Measurements from ENCODE around the gene CCDC116. TPM values are rescaled to one million over a fixed set of nuclear protein-coding genes. Genes with fewer than 3 reads are reported as not detected.

Gene CCDC116
- total RNA-seq, 1 donor from 2014 or later, result 0.43 TPM

DNA sequence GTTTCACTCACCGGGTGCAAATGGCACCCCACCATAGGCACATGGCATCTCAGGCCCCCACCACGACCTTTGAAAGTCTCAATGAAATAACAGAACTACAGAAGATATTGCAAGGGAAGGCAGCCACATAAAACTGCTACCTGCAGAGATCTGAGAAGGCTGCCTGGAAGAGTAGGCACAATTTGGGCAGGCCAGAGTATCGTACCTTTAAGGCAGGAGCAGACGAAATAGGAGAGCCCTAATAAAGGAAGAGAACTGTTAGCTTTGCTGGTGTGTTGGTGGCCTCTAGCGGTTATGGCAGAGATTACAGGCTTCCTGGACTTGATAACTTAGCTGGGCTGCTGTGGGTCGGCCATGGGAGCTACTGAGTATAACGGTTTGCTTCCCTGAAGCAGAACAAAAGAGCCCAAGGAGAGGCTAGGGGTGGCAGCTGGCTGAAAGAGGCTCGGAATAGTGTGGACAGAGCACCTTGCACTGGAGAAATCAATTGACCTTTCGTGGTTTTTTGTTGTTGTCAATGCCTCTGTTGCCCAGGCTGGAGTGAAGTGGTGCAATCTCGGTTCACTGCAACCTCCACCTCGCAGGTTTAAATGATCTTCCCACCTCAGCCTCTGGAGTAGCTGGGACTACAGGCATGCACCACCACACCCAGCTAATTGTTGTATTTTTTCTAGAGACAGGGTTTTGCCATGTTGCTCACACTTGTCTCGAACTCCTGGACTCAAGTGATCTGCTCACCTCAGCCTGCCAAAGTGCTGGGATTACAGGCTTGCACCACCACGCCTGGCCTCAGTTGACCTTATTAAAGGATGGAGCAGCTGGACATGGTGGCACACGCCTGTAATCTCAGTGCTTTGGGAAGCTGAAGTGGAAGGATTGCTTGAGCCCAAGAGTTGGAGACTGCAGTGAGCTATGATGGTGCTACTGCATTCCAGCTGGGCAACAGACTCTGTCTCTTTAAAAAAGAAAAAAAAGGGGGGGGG is 14.3 kb downstream of the CCDC116 start:
- intact Hi-C loops (cut with DNase I), result no loop called here
- no peak for DNase-seq (ENCODE audit: low spot score)

DNA sequence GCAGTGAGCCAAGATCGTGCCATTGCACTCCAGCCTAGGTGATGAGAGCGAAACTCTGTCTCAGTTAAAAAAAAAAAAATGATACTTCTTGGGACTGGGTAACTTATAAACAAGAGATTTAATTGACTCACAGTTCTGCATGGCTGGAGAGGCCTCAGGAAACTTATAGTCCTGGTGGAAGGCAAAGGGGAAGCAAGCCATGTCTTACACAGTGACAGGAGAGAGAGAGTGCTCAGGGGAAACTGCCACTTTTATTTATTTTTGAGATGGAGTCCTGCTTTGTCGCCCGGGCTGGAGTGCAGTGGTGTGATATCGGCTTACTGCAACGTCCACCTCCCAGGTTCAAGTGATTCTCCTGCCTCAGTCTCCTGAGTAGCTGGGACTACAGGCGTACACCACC is 17.7 kb downstream of the CCDC116 start:
- DNase-seq (ENCODE audit: low spot score), result no peak
- intact Hi-C loops (cut with DNase I), result no loop called here

DNA sequence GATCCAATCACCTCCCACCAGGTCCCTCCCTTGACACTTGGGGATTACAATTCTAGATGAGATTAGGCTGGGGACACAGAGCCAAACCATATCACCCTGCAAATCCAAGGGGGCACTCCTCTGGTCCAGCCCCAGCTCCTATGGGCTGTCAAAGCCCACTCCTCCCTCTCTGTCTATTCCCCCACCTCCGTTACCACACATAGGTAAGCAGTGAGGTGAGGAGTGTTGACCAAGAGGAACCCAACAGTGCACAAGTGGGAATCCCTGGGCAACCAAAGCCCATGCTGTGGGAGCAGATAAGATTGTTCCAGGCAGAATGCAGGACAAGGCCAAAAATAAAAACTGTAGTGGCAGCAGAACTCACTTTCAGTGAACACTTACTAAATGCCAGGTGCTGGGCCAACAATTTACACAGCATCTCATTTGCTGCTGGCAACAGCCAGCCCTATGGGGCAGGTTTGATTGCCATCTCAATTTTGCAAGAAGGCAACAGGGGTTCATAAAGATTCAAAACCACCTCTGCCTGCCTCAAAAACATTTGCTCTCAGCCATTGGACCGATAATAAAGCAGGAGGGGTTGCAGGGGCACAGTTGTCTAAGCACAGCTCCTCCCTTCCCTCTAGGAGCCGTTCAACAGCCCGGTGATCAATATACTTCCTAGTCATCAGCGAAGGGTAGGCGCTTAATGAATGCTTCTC is 18.4 kb downstream of the CCDC116 start:
- intact Hi-C loops (cut with DNase I), result no loop called here
- no peak for DNase-seq (ENCODE audit: low spot score)

DNA sequence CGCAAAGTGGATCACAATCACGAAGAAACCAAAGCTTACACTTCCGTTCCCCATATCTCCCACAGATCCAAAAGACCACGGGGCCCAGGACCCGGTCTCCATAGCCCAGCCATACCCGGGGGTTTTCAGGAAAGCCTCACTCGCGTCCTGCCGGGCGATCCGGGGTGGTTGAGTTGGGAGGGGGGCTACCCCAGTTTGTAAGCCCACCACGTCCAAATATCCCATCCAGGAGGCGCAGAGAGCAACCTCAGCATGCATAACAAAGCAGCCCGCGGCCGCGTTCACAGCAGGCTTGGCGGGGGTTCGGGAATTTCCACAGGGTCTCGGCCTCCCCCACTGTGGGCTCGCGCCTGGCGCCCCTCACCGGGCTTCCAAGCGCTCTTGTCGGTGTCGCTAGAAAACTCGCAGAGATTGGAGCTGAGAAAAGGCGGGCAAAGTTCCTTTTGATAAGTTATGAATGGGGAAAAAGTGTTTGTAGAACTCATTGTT is 19.0 kb downstream of the CCDC116 start:
- intact Hi-C loops (cut with DNase I), result no loop called here
- DNase-seq (ENCODE audit: low spot score), result no peak

DNA sequence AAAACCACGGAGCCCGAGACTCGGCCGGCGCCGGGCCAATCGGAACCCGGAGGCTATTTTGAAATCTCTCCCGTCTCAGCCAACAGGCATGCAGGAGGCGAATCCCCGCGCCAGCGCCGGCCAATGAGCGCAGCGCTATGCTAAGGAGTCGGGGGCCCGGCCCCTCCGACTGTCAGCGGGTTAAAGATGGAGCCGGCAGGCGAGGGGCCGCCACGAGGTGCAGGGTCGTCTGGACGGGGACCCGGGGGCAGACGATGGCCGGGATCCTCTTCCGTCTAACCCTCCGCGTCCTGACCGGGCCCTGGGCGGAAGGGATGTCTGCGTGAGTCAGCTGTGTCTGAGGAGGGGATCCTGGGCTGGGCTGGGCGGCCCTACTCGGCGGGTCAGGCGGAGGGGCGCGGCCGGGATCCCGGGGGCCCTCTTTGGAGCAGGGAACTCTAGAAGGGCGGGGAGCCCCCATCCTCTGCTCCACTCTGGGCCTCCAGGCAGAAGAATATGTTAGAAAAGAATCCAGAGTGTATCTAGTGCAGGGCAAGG is 19.5 kb downstream of the CCDC116 start:
- peak; percentile 95 for DNase-seq (ENCODE audit: low spot score)
- intact Hi-C loops (cut with DNase I), result no loop called here

DNA sequence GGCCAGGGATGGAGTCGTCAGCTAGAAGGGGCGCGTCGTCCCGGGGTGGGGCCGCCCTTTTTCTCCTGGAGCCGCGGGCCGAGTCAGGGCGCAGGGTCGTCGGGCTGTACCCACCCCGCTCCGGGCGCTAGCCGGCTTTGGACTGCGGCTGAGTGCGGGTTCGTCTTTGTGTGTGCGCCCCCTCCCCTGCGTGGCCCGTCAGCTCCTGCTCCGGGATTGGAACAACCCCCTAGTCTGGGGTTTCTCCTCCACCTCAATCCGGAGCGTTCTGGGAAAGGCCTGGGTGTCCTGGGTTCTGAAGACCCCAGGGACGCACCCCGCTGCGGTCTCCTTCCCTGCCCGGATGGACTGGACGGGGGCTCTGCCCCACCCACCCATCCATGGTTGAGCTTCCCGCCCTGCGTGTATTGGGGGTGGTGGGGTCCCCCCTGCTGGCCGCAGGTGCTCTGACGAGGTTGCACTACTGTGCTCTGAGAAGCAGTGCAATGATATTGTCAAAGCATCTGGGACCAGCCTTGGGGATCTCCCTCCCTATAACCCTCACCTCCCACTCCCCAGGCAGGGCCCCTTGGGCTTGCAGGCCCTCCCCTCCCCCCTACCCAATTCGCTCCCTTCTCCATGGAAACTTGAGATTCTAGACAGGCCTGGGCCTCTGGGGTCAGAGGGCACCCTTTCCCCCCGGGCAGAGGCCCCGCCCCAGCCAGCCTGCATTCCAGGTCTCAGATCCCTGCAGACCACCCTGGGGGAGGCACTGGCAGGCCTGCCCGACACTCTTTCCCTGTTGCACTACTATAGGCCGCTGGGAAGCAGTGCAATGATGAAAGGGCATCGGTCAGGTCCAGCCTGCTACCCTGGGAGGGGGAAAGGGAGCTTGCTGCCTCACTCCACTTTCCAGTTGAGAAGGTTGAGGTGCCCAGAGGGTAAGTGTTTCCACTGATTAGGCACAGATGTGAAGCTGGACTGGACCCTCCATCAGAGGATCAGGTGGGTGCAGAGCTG is 20.3 kb downstream of the CCDC116 start:
- no peak for DNase-seq (ENCODE audit: low spot score)
- intact Hi-C loops (cut with DNase I), result no loop called here

DNA sequence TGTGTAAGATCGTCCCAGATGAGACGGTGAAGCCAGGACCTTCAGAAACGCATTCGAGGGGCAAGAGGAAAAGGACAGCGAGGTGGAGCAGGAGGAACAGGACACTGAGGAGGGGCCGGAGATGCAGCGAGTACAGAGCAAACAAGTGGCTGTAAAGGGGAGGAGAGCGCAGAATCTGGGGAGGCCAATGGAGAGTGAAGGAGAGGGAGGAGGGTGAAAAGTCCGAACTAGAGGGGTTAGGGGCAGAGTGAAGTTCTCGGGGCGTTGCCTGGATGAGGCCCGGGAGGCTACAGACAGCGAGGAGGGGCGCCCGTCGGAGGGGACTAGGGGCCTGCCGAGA is 24.4 kb downstream of the CCDC116 start:
- DNase-seq (ENCODE audit: low spot score), result no peak
- intact Hi-C loops (cut with DNase I), result no loop called here

DNA sequence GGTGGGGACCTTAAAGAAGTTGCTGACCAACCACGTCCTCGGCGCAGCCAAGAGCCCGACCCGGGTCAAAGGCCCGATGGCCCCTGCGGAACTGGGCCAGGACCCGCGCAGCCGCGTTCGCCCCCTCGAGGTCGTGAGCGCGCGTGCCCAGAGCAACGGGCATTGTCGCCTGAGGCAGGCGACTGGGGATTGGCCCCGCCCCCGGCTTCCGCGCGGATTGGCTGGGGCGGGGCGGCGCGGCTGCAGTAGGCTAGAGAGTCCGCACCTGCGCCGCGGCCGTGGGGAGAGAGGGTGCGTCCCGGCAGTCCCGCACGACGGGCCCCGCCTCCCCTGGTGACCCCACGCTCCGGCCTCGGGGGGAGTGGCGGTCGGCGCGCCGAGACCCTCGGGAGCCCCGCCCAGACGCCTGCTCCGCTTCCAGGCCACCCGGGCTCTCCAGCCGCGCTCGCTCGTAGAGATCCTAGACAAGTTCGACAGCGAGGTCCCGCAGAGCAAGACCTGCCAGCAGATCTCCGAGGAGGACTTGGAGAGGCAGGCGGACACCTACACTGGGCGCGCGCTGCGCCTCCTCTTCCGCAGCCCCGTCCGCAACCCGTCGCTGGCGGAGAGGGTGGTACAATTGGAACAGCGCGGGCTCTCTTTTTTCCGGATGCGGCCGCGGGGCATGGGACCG is 24.9 kb downstream of the CCDC116 start:
- intact Hi-C loops (cut with DNase I), result no loop called here
- DNase-seq (ENCODE audit: low spot score), result peak; percentile 86

DNA sequence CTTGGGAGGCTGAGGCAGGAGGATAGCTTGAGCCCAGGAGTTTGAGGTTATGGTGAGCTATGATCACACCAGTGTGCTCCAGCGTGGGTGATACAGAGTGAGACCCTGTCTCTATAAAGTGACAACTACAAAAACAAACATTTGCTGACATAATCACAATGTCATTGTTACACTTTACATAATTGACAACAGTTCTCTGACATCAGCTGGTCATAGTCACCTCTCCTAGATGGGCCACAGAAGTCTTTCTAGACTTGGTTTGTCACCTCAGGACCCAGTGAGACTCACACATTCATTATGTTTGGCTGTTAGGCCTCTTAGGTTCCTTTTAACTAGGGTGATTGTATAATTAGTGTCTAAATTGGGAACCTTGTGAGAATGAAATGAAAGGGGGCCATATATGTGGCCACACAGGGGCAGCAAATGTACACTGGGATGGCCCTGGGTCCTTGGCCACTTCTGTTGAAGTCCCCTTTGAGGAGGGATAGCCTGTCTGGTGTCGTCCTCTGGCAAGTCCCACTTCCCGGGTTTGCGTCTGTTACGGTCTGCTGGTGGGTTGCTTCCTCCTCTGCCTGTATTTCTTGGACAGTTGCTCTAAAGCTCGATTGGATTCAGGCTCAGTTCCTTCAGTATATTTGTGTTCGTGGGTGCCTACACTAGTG is 27.4 kb downstream of the CCDC116 start:
- DNase-seq (ENCODE audit: low spot score), result no peak
- intact Hi-C loops (cut with DNase I), result no loop called here

DNA sequence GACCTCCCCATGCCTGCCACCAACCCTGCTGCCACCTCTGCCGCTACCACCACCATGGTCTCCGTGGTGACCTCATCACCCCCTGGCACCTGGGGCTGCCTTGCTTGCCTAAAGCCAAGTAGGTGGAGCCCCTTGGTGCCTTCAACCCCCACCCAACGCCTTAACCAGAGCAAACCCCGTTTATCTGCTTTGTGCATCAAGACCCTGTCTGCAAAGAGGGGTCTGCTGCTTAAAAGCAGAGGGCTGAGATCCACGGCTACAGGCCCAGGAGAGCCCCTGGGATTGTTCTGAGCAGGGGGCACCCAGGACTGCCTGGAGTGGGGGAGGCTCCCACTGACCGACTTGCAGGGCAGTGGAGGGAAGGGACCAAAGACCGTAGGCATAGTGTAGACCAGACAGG is 28.3 kb downstream of the CCDC116 start:
- intact Hi-C loops (cut with DNase I), result no loop called here

DNA sequence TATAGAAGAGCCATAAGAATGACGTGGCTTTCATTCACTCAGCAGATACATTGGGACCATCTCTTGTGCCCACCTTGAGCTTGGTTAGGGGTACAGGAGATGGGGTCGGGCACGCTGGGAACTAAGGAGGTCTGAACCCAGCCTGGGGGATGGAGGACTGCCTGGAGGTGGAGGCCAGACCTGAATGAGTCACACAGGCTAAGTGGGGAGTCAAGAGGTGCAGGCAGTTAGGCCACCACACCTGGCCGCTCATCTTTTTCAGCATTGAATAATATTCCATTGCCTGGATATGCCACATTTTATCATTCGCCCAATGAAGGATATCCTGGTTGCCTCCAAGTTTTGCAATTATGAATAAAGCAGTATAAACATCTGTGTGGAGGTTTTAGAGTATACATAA is 29.4 kb downstream of the CCDC116 start:
- no peak for DNase-seq (ENCODE audit: low spot score)
- intact Hi-C loops (cut with DNase I), result no loop called here

More for the DNA sequence above, 28.3 kb downstream of the CCDC116 start:
- no peak for DNase-seq (ENCODE audit: low spot score)

DNA sequence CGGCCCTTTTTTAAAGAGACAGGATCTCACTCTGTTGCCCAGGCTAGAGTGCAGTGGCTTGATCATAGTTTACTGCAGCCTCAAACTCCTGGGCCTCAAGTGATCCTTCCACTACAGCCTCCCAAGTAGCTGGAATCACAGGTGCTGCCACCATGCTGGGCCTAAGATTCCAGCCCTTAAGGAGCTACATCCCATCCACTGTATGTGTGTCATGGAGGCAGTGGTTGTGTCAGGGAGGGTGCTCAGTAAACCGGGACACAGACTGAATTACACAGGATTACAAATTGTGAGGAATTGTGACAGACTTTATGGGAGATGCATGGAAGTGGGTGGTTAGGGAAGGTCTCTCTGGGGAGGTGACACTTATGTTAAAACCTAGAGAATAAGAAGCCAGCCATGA is 31.2 kb downstream of the CCDC116 start:
- no peak for DNase-seq (ENCODE audit: low spot score)
- intact Hi-C loops (cut with DNase I), result no loop called here

DNA sequence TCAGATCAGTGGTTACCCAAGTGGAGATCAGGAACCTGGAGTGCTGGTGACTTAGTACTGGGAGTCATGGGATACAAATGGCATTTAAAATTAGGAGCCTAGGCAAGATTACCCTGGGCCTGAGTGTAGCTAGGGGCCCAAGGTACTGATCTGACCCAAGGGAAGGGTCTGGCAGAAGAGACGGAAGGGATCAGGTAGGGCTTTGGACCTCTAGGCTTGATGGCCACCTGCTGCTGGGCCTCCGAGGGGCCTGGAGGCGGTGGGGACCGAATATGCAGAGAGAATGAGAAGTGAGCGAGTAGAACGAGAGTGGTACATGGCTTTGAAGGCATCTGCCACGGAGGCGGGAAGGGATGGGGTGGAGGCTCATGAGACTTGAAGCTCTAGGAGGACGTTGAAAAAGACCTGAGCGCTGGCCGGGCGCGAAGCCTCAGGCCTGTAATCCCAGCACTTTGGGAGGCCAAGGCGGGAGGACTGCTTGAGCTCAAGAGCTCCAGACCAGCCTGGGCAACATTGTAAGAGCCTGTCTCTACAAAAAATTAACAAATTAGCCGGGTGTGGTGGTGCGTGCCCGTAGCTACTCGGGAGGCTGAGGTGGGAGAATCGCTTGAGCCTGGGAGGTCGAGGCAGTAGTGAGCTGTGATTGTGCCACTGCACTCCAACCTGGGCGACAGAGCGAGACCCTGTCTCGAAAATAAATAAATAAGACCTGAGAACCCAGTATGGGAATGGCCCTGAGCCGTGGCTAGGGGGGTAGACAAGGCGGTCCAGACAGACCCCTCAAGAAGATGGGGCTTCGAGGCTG is 32.7 kb downstream of the CCDC116 start:
- DNase-seq (ENCODE audit: low spot score), result no peak

DNA sequence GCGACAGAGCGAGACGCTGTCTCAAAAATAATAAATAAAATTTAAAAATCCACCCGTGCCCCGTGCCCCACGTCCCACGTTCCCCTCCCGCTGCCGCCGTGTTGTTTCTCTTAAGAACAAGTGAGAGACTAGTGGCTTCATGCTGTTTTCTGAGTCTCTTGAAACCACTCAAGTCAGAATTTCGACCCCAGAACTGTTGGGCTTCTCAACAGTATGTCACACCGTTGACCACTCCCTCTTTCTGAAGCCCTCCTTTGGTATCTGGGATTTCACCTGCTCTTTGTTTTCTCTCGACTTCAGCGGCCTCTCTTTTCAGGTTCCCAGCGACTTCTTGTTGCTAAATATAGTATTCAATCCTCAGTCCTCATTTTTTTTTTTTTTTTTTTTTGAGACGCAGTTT is 34.2 kb downstream of the CCDC116 start:
- DNase-seq (ENCODE audit: low spot score), result no peak
- intact Hi-C loops (cut with DNase I), result loop anchor here (5.0 kb wide), 1 partner anchor 276 kb away; no protein-coding TSS in a partner anchor

More for the DNA sequence above, 32.7 kb downstream of the CCDC116 start:
- intact Hi-C loops (cut with DNase I), result loop anchor here (5.0 kb wide), 1 partner anchor 277 kb away; no protein-coding TSS in a partner anchor

DNA sequence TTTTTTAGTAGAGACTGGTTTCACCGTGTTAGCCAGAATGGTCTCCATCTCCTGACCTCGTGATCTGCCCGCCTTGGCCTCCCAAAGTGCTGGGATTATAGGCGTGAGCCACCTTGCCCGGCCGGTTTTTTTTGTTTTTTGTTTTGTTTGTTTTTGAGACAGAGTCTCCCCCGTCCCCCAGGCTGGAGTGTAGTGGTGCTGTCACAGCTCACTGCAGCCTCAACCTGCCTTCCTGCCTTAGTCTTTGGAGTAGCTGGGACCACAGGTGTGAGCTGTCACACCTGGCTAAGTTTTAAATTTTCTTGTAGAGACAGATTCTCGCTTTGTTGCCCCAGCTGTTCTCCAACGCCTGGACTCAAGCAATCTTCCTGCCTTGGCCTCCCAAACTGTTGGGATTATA is 36.5 kb downstream of the CCDC116 start:
- DNase-seq (ENCODE audit: low spot score), result no peak
- intact Hi-C loops (cut with DNase I), result loop anchor here (5.0 kb wide), 1 partner anchor 273 kb away; no protein-coding TSS in a partner anchor

DNA sequence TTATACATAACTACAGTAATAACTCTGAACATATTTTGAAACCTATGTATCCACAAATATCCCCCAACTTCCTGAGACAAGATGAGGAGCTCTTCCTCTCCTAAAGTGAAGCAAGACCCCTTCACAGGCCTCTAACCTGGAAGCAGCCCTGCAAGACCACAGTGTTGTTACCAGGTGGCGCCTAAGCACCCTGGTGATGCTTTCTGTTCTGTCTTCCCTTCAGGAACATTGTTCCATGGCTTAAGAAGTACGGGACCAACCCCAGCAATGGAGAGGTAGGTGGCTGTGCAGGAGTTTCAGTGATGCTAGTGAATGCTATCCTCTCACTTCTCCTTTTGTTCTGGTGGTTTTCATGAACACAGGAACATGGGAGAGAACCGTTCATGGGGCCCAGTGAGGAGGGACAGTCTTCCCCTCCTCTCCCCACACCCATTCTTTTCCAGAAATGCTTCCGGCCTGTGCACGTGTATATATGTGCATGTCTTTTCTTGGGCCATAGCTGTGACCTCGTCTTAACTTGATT is 39.6 kb downstream of the CCDC116 start:
- DNase-seq (ENCODE audit: low spot score), result no peak
- intact Hi-C loops (cut with DNase I), result no loop called here

All from cardiac septum (tissue), 1 donor.